Right lobe of liver (tissue), 6 donors: ENCODE measurements around the gene BICC1. TPM values are rescaled to one million over a fixed set of nuclear protein-coding genes. Genes with fewer than 3 reads are reported as not detected.

Source experiments
- ATAC-seq, 4 donors: fragments of 200-7000 bp; cut with Tn5 transposase; one replicate each; pipeline ENCODE4 v1.9.1; 2020; ENCODE audit warnings: mild to moderate bottlenecking in 4 of 4, moderate library complexity in 4 of 4
- DNase-seq, 3 donors: peaks; one replicate each; pipeline ENCODE4 v3.0.0-alpha.2; 2020
- H3K27ac ChIP-seq, 3 donors: fragments of 200-600 bp; one replicate each; pipeline ENCODE4 v1.8.0; 2022
- H3K27me3 ChIP-seq, 2 donors: fragments of 200-600 bp; one replicate each; pipeline ENCODE4 v1.8.0; 2022
- H3K36me3 ChIP-seq, 4 donors: fragments of 200-600 bp; sonication (generic) in 1 of 4; one replicate each; pipeline versions ENCODE4 v1.5.1 to v1.8.0; 2017 to 2022; ENCODE audit warnings: control low read depth in 1 of 4
- H3K4me1 ChIP-seq, 4 donors: fragments of 200-600 bp; sonication (generic) in 1 of 4; one replicate each; pipeline versions ENCODE4 v1.5.1 to v1.8.0; 2017 to 2022; ENCODE audit warnings: control low read depth in 1 of 4
- H3K4me3 ChIP-seq, 3 donors: fragments of 200-600 bp; one replicate each; pipeline ENCODE4 v1.8.0; 2022
- H3K9me3 ChIP-seq, 4 donors: fragments of 200-600 bp; sonication (generic) in 1 of 4; one replicate each; pipeline versions ENCODE4 v1.5.1 to v1.8.0; 2017 to 2022; ENCODE audit warnings: control low read depth in 1 of 4
- POLR2A ChIP-seq: fragments of 450-650 bp; IDR thresholded peaks from one replicate; pipeline ENCODE4 v1.6.1; 2017; ENCODE audit warnings: antibody characterized with exemption, mild to moderate bottlenecking
- WGBS: methylation state at CpG from one replicate; pipeline ENCODE4 v1.1.6; 2018; ENCODE audit warnings: low coverage, low lambda C conversion rate; ENCODE audit not compliant: insufficient coverage; ENCODE audit errors: missing lambda C conversion rate; 5-methylcytosine and 5-hydroxymethylcytosine counted together
- intact Hi-C, 2 donors: fragments of 100-400 bp; cut with DNase I; formaldehyde crosslinking; loops; one replicate each; pipeline versions ENCODE4 v1.11.2 to v1.14.1; 2022
- total RNA-seq, 6 experiments: library from RNA; depleted of rRNA in 2 of 6; stranded (reverse); fragments of >200 nt in 2 of 6; fragmentation: NEBNext Ultra II Directional in 3 of 6; extraction: Animal tissue kit (Norgen Biotek cat#: 25700) in 3 of 6; gene quantifications; one replicate each; pipeline versions ENCODE4 v1.1.0 to v1.2.4, GENCODE V29; 2016 to 2023
- TF ChIP-seq, protein P1 (sequence below), 4 donors: fragments of 200-600 bp in 3 of 4; fragments of 450-650 bp in 1 of 4; IDR thresholded peaks; one replicate each; pipeline versions ENCODE4 v1.5.1 to v1.8.0; 2016 to 2022; ENCODE audit warnings: antibody characterized with exemption in 4 of 4, mild to moderate bottlenecking in 2 of 4
- donor health status: DM: no; HTN: yes; CAD: no.
- donor health status: DM: no; HTN: no; CAD: no.
- donor health status: DM: no; HTN: no; CAD: no.
- donor health status: DM: no; HTN: yes; CAD: no.
- donor health status: DM: no; HTN: yes; CAD: no.

Gene BICC1
- total RNA-seq, 6 experiments from 2014 or later, result 1.2 to 9.0 (median 2.3) TPM

DNA sequence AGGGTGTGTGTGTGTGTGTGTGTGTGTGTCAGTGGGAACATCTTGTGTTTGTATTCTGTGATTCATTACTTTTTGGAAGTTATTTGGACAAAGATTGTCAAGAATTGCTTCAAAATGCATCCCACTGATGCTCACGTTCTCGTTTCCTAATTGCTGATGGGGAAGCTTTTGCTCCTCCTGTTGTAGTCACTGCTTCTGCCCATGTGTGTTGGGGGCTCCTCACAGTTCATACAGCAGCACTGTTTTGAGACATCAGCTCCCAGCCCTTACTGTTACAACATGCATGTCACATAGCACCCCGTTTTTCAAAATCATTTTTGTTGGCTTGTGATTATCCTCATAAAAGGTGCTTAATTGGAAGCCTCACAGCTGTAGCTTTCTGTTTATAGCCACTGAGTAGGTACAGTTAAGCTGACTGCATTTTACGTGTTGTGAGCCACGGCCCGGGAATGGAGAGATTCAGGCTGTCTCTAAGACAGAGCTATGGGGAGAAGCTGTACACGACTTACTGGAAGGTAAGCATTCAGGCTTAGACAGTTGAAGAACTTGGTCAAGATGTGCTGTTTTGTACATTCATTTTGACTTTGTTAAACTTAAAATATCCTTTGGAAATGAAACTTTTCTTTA is 87.4 kb downstream of the BICC1 start:
- no peak for ATAC-seq
- WGBS, result 77% methylated on average over 7 of the region's 7 CpGs
- no peaks in the 10 kb centered on the region for H3K9me3 ChIP-seq
- H3K36me3 ChIP-seq, result no peaks in the 10 kb centered on the region
- H3K4me1 ChIP-seq, result no peaks in the 10 kb centered on the region
- H3K27me3 ChIP-seq, result no peaks in the 10 kb centered on the region
- TF ChIP-seq, protein P1, sequence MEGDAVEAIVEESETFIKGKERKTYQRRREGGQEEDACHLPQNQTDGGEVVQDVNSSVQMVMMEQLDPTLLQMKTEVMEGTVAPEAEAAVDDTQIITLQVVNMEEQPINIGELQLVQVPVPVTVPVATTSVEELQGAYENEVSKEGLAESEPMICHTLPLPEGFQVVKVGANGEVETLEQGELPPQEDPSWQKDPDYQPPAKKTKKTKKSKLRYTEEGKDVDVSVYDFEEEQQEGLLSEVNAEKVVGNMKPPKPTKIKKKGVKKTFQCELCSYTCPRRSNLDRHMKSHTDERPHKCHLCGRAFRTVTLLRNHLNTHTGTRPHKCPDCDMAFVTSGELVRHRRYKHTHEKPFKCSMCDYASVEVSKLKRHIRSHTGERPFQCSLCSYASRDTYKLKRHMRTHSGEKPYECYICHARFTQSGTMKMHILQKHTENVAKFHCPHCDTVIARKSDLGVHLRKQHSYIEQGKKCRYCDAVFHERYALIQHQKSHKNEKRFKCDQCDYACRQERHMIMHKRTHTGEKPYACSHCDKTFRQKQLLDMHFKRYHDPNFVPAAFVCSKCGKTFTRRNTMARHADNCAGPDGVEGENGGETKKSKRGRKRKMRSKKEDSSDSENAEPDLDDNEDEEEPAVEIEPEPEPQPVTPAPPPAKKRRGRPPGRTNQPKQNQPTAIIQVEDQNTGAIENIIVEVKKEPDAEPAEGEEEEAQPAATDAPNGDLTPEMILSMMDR (IDR thresholded peaks at IDR 0.05), result no peak
- no peak for TF ChIP-seq POLR2A
- no peak for DNase-seq
- no peak overlapping the region for H3K4me3 ChIP-seq
- no peak overlapping the region for H3K27ac ChIP-seq
- intact Hi-C loops, result no loop called here

DNA sequence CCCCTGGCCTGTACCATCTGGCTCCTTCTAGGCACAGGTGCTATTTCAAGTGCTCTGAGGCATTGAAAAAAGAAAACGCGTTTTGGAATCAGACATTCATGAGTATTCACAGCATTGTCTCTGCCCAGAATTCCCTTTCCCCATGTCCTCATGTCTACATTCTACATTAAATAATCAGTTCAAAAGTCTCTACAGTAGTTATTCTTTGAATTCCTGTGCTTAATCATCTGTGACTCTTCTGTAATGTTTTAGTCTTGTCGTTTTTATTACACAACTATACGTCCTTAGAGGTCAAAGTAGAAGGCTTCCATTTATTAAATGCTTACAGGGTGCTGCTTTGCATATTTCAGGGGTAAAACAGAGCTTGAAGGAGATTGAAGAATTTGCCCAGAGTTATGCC is 95.7 kb downstream of the BICC1 start:
- WGBS, result 60% methylated on average over 4 of the region's 4 CpGs
- no peaks in the 10 kb centered on the region for H3K36me3 ChIP-seq
- intact Hi-C loops, result no loop called here
- H3K9me3 ChIP-seq, result no peaks in the 10 kb centered on the region
- H3K27ac ChIP-seq, result no peak overlapping the region
- ATAC-seq (no peak), DNase-seq (no peak)
- H3K4me3 ChIP-seq, result no peak overlapping the region
- TF ChIP-seq POLR2A, result no peak
- TF ChIP-seq, protein P1 (IDR thresholded peaks at IDR 0.05), result no peak
- no peaks in the 10 kb centered on the region for H3K4me1 ChIP-seq
- H3K27me3 ChIP-seq, result no peaks in the 10 kb centered on the region

DNA sequence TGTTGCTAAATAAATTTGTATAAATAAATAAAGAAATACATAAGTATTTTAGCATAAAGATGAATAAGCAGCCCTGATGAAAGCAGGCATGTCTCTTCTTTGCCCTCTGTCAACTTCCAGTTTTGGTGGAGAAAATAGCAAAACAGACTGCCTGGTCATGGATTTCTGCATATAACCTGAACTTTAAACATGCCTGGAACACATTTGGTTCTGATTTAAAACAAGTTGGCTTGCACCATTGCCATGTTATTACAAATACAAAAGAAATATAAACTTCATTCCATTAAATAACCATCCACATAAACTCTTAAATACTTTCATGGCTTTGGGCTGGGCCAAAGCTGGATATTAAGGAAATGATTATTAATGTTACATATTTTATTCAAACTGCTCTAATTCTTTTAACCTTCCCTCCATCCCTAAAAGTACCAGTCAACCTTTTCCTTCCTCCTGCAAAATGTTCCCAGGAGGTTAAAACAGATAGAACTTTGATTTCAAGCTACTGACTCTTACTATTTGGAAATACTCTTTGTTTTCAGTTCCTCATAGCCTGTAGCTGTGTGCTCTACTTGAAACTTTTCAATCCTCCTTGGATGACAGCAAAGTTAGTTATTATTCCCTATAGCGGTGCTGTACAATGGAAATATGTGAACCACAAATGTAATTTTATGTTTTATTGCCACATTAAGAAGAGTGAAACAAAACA is 96.3 kb downstream of the BICC1 start:
- Histone ChIP-seq H3K4me1 (no peaks in the 10 kb centered on the region), H3K27ac (no peak overlapping the region), H3K4me3 (no peak overlapping the region), H3K9me3 (no peaks in the 10 kb centered on the region), H3K27me3 (no peaks in the 10 kb centered on the region), H3K36me3 (no peaks in the 10 kb centered on the region)
- WGBS, result 56% methylated on average over 1 of the region's 1 CpG
- DNase-seq (no peak), ATAC-seq (no peak)
- no peak for TF ChIP-seq POLR2A
- TF ChIP-seq, protein P1 (IDR thresholded peaks at IDR 0.05), result no peak
- intact Hi-C loops, result no loop called here

DNA sequence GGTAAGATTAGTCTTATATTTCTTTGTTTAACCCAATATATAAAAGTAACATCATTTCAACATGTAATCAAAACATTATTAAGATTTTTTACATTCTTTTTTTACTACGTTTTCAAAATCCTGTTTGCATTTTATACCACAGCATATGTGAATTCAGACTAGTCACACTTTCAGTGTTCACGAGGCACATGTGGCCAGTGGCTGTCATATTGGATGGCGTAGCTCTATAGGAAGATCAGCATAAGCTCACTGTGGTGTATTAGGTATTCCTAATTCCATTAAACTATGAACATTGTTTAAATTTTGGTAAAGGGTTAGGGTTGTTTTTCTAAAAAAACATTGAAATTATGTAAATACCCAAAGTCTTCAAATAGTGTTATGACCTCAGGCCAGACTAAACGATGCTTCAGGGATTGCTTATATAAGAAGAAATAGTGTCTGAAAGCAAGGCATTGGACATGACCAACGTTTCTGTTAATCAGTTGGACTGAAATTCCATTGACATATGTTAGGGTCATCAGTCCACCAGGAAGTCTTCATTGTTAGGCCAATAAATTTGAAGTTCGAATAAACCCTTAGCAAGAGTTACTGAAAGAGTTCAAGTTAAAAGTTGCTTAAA is 97.0 kb downstream of the BICC1 start:
- Histone ChIP-seq H3K27ac (no peak overlapping the region), H3K27me3 (no peaks in the 10 kb centered on the region), H3K4me3 (no peak overlapping the region), H3K36me3 (no peaks in the 10 kb centered on the region), H3K4me1 (no peaks in the 10 kb centered on the region), H3K9me3 (no peaks in the 10 kb centered on the region)
- DNase-seq (no peak), ATAC-seq (no peak)
- intact Hi-C loops, result no loop called here
- no peak for TF ChIP-seq POLR2A
- TF ChIP-seq, protein P1 (IDR thresholded peaks at IDR 0.05), result no peak
- WGBS, result 61% methylated on average over 6 of the region's 6 CpGs
